H9 (cell line): ENCODE data around the gene DENND1A. TPM values are rescaled to one million over a fixed set of nuclear protein-coding genes. Genes with fewer than 3 reads are reported as not detected.

ENCODE experiments used
- DNase-seq: peaks from one replicate; pipeline ENCODE4 v3.0.0-alpha.2; 2017
- H2AFZ ChIP-seq: one replicate; pipeline ENCODE4 v1.6.1; 2013; ENCODE audit warnings: mild to moderate bottlenecking, low read length, control low read depth, moderate library complexity
- H2AK5ac ChIP-seq: 2 replicates; pipeline ENCODE4 v1.6.1; 2013; ENCODE audit warnings: low read length, control low read depth, mixed read lengths; ENCODE audit not compliant: insufficient read length
- H2BK120ac ChIP-seq: one replicate; pipeline ENCODE4 v1.6.1; 2013; ENCODE audit warnings: low read depth, mild to moderate bottlenecking, low read length, control low read depth, inconsistent platforms; ENCODE audit not compliant: poor library complexity, severe bottlenecking
- H2BK12ac ChIP-seq: 2 replicates; pipeline ENCODE4 v1.6.1; 2013; ENCODE audit warnings: low read length, control low read depth, mixed read lengths, low read depth; ENCODE audit not compliant: insufficient read length
- H2BK15ac ChIP-seq: 2 replicates; pipeline ENCODE4 v1.6.1; 2013; ENCODE audit warnings: low read depth, low read length, control low read depth
- H2BK20ac ChIP-seq: one replicate; pipeline ENCODE4 v1.6.1; 2013; ENCODE audit warnings: low read depth, mild to moderate bottlenecking, low read length, control low read depth, inconsistent platforms; ENCODE audit not compliant: poor library complexity, severe bottlenecking
- H2BK5ac ChIP-seq: 2 replicates; pipeline ENCODE4 v1.6.1; 2013; ENCODE audit warnings: low read length, control low read depth, mixed read lengths; ENCODE audit not compliant: insufficient read length
- H3K14ac ChIP-seq: 2 replicates; pipeline ENCODE4 v1.6.1; 2013; ENCODE audit warnings: low read length, control low read depth; ENCODE audit not compliant: insufficient read depth
- H3K18ac ChIP-seq: 2 replicates; pipeline ENCODE4 v1.6.1; 2013; ENCODE audit warnings: low read depth, mild to moderate bottlenecking, mixed read lengths, low read length, control low read depth; ENCODE audit not compliant: insufficient read length
- H3K23ac ChIP-seq: 2 replicates; pipeline ENCODE4 v1.6.1; 2013; ENCODE audit warnings: low read length, control low read depth, mixed read lengths, low read depth; ENCODE audit not compliant: insufficient read length
- H3K23me2 ChIP-seq: 2 replicates; pipeline ENCODE4 v1.6.1; 2013; ENCODE audit warnings: low read depth, mild to moderate bottlenecking, mixed read lengths, low read length, control low read depth; ENCODE audit not compliant: insufficient read length, poor library complexity, severe bottlenecking
- H3K27ac ChIP-seq: 2 replicates; pipeline ENCODE4 v1.5.1; 2013; ENCODE audit warnings: low read length, control low read depth, mixed read lengths, low read depth; ENCODE audit not compliant: insufficient read length
- H3K27me3 ChIP-seq: 2 replicates; pipeline ENCODE4 v1.6.1; 2013; ENCODE audit warnings: low read length, control low read depth, inconsistent platforms; ENCODE audit not compliant: insufficient read depth
- H3K4ac ChIP-seq: 2 replicates; pipeline ENCODE4 v1.6.1; 2013; ENCODE audit warnings: low read depth, mild to moderate bottlenecking, control low read depth, inconsistent platforms, low read length, moderate library complexity
- H3K4me1 ChIP-seq: 2 replicates; pipeline ENCODE4 v1.6.1; 2013; ENCODE audit warnings: low read length, control low read depth, inconsistent platforms; ENCODE audit not compliant: insufficient read depth
- H3K4me2 ChIP-seq: 2 replicates; pipeline ENCODE4 v1.6.1; 2013; ENCODE audit warnings: low read length, control low read depth, mixed read lengths; ENCODE audit not compliant: insufficient read length, insufficient read depth
- H3K56ac ChIP-seq: 2 replicates; pipeline ENCODE4 v1.6.1; 2013; ENCODE audit warnings: low read depth, mild to moderate bottlenecking, mixed read lengths, low read length, control low read depth; ENCODE audit not compliant: insufficient read length
- H3K79me1 ChIP-seq: 2 replicates; pipeline ENCODE4 v1.6.1; 2013; ENCODE audit warnings: low read depth, mild to moderate bottlenecking, moderate library complexity, low read length, control low read depth, inconsistent platforms; ENCODE audit not compliant: insufficient read depth, poor library complexity, severe bottlenecking
- H3K79me2 ChIP-seq: 2 replicates; pipeline ENCODE4 v1.6.1; 2013; ENCODE audit warnings: low read length, control low read depth, inconsistent platforms; ENCODE audit not compliant: insufficient read depth
- H3K9ac ChIP-seq: 2 replicates; pipeline ENCODE4 v1.6.1; 2013; ENCODE audit warnings: low read length, control low read depth, mixed read lengths; ENCODE audit not compliant: insufficient read length; ENCODE audit errors: extremely low read depth
- H3K9me3 ChIP-seq: one replicate; pipeline ENCODE4 v1.6.1; 2013; ENCODE audit warnings: low read depth, low read length, inconsistent platforms; ENCODE audit not compliant: control insufficient read depth
- H3T11ph ChIP-seq: one replicate; pipeline ENCODE4 v1.6.1; 2013; ENCODE audit warnings: mild to moderate bottlenecking, low read length, control low read depth, inconsistent platforms
- H4K20me1 ChIP-seq: one replicate; pipeline ENCODE4 v1.6.1; 2013; ENCODE audit not compliant: control insufficient read depth, insufficient read length, insufficient read depth
- H4K5ac ChIP-seq: 2 replicates; pipeline ENCODE4 v1.6.1; 2013; ENCODE audit warnings: low read depth, mild to moderate bottlenecking, mixed read lengths, low read length, control low read depth; ENCODE audit not compliant: insufficient read length
- H4K8ac ChIP-seq: replicated peaks from 2 replicates; pipeline ENCODE4 v1.6.1; 2013; ENCODE audit warnings: low read length, control low read depth, mixed read lengths, low read depth; ENCODE audit not compliant: insufficient read length
- H4K91ac ChIP-seq: 2 replicates; pipeline ENCODE4 v1.6.1; 2013; ENCODE audit warnings: low read depth, mild to moderate bottlenecking, moderate library complexity, mixed read lengths, low read length, control low read depth; ENCODE audit not compliant: insufficient read length
- H3K27ac Mint-ChIP-seq, 3 experiments: 2 replicates in 2 of 3; 3 replicates in 1 of 3; pipeline ENCODE4 v1.8.0; 2020 to 2021; ENCODE audit warnings: mixed read lengths in 3 of 3, mild to moderate bottlenecking in 1 of 3, moderate library complexity in 1 of 3
- H3K27me3 Mint-ChIP-seq: 2 replicates; pipeline ENCODE4 v1.8.0; 2021; ENCODE audit warnings: low read depth, mild to moderate bottlenecking, moderate library complexity, mixed read lengths
- H3K36me3 Mint-ChIP-seq, 3 experiments: 2 replicates in 2 of 3; 3 replicates in 1 of 3; pipeline ENCODE4 v1.8.0; 2020 to 2021; ENCODE audit warnings: low read depth in 3 of 3, mixed read lengths in 3 of 3; ENCODE audit not compliant: insufficient read depth in 1 of 3
- H3K4me1 Mint-ChIP-seq, 2 experiments: 2 replicates each; pipeline ENCODE4 v1.8.0; 2020; ENCODE audit warnings: mixed read lengths in 2 of 2
- H3K4me3 Mint-ChIP-seq, 2 experiments: 2 replicates in 1 of 2; 3 replicates in 1 of 2; pipeline ENCODE4 v1.8.0; 2020 to 2021; ENCODE audit warnings: mild to moderate bottlenecking in 2 of 2, mixed read lengths in 2 of 2, moderate library complexity in 1 of 2
- H3K9me3 Mint-ChIP-seq, 2 experiments: 2 replicates in 1 of 2; 3 replicates in 1 of 2; pipeline ENCODE4 v1.8.0; 2020; ENCODE audit warnings: mild to moderate bottlenecking in 2 of 2, mixed read lengths in 2 of 2, moderate library complexity in 1 of 2
- WGBS: extraction: QIAGEN DNeasy Blood & Tissue Kit; methylation state at CpG from one replicate; pipeline ENCODE4 v1.1.7; 2013; ENCODE audit warnings: missing lambda C conversion rate, low lambda C conversion rate, mixed read lengths; ENCODE audit not compliant: insufficient read length; ENCODE audit errors: extremely low coverage; 5-methylcytosine and 5-hydroxymethylcytosine counted together
- total RNA-seq: library from RNA; stranded (reverse); gene quantifications from 2 replicates; pipeline ENCODE4 v1.2.1, GENCODE V29; 2021
- TF ChIP-seq, protein P1 (sequence below): fragments of 200-600 bp; sonication (generic); conservative IDR thresholded peaks from 3 replicates; pipeline ENCODE4 v1.8.0; 2021; ENCODE audit warnings: antibody characterized with exemption, mild to moderate bottlenecking

Gene DENND1A
- total RNA-seq, 1 experiment from 2014 or later, result 20.4 TPM

DNA sequence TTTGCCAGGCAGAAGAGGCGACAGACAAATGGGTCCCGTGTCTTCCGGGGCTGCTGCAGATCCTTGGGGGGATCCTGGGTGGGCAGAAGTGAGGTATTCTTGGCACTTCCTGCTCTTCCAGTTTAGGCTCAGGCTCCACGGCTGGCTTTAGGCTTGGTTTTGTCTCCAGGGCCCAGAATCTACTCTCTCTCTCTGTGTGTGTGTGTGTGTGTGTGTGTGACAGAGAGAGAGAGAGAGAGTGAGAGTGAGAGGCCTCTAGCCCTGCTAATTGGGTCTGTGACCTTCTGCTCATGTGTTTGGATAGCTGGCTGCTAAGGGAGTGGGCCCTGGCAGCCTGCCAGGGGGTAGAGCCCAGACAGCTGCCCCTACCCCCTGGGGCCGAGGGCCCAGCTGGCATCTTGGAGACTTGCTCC is 534.6 kb downstream of the DENND1A start:
- Histone ChIP-seq H3K4me1 (no peaks in the 10 kb centered on the region), H3K14ac (no peak overlapping the region; the same call in 1 of the 2 replicates), H3K27me3 (no peaks in the 10 kb centered on the region), H3K79me1 (no peaks in the 10 kb centered on the region), H2BK20ac (no peak overlapping the region), H3K23me2 (no peaks in the 10 kb centered on the region), H4K91ac (no peak overlapping the region), H4K5ac (no peak overlapping the region), H2AK5ac (no peak overlapping the region), H3K4me2 (no peak overlapping the region), H4K8ac (no peak overlapping the region), H3K4ac (no peak overlapping the region), H2AFZ (no peak overlapping the region), H3T11ph (no peak overlapping the region), H2BK15ac (no peak overlapping the region), H2BK5ac (no peak overlapping the region), H2BK120ac (no peak overlapping the region), H3K9me3 (no peaks in the 10 kb centered on the region), H3K23ac (no peak overlapping the region), H3K27ac (no peak overlapping the region), H2BK12ac (no peak overlapping the region), H3K18ac (no peak overlapping the region), H3K79me2 (no peaks in the 10 kb centered on the region), H4K20me1 (no peaks in the 10 kb centered on the region), H3K56ac (no peak overlapping the region), H3K9ac (no peak overlapping the region)
- TF ChIP-seq, protein P1, sequence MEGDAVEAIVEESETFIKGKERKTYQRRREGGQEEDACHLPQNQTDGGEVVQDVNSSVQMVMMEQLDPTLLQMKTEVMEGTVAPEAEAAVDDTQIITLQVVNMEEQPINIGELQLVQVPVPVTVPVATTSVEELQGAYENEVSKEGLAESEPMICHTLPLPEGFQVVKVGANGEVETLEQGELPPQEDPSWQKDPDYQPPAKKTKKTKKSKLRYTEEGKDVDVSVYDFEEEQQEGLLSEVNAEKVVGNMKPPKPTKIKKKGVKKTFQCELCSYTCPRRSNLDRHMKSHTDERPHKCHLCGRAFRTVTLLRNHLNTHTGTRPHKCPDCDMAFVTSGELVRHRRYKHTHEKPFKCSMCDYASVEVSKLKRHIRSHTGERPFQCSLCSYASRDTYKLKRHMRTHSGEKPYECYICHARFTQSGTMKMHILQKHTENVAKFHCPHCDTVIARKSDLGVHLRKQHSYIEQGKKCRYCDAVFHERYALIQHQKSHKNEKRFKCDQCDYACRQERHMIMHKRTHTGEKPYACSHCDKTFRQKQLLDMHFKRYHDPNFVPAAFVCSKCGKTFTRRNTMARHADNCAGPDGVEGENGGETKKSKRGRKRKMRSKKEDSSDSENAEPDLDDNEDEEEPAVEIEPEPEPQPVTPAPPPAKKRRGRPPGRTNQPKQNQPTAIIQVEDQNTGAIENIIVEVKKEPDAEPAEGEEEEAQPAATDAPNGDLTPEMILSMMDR, result no peak
- Mint-ChIP-seq H3K27me3 (peaks cover 11% of the 10 kb centered on the region), H3K36me3 (peaks cover 0 to 2% (median 0%) of the 10 kb centered on the region in 3 experiments; a peak in 1 of 7 replicates), H3K4me1 (peaks cover 6 to 21% of the 10 kb centered on the region in 2 experiments; a peak in 3 of 4 replicates), H3K9me3 (peaks cover 2 to 8% of the 10 kb centered on the region in 2 experiments; a peak in 3 of 5 replicates), H3K4me3 (no peak overlapping the region), H3K27ac (no peak overlapping the region)
- WGBS, result no CpG with 5 or more reads among the region's 5 CpGs
- DNase-seq, result no peak
